GM12874 (cell line): Measurements from ENCODE around the gene TCP11L2.

Source experiments
- TF ChIP-seq, protein P1 (sequence below): IDR thresholded peaks from 2 replicates; pipeline ENCODE4 v1.5.1; 2011; ENCODE audit warnings: low read depth, mild to moderate bottlenecking, control low read depth, low read length, moderate library complexity; ENCODE audit not compliant: insufficient read depth

The TCP11L2 gene

DNA sequence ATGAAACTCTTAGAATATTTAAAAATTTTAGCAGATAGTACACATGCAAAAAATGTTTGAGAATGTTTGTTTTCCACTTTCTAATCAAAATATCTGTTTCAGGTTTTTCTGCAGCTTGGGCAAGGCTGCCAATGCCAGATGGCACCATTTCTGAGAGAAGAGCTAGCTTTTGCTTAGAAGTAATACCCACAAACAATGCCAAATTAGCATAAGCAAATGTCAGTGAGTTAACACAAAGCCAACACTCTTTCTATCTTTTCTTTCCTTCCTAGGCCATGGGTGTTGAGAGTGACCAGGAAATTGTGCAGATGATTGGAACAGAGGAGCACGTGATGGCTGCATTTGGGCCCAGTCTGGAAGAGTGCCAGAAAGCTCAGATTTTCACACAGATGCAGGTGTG is 90.2 kb downstream of the TCP11L2 start:
- TF ChIP-seq, protein P1, sequence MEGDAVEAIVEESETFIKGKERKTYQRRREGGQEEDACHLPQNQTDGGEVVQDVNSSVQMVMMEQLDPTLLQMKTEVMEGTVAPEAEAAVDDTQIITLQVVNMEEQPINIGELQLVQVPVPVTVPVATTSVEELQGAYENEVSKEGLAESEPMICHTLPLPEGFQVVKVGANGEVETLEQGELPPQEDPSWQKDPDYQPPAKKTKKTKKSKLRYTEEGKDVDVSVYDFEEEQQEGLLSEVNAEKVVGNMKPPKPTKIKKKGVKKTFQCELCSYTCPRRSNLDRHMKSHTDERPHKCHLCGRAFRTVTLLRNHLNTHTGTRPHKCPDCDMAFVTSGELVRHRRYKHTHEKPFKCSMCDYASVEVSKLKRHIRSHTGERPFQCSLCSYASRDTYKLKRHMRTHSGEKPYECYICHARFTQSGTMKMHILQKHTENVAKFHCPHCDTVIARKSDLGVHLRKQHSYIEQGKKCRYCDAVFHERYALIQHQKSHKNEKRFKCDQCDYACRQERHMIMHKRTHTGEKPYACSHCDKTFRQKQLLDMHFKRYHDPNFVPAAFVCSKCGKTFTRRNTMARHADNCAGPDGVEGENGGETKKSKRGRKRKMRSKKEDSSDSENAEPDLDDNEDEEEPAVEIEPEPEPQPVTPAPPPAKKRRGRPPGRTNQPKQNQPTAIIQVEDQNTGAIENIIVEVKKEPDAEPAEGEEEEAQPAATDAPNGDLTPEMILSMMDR: no peak
